Left renal pelvis (tissue), 4 donors: Measurements from ENCODE around the gene SLCO3A1. TPM values are rescaled to one million over a fixed set of nuclear protein-coding genes. Genes with fewer than 3 reads are reported as not detected.

Experiments used
- DNase-seq, 4 donors: peaks; one replicate each; pipeline ENCODE4 v3.0.0-alpha.2; 2013; ENCODE audit warnings: low read depth in 4 of 4, low spot score in 3 of 4
- polyA plus RNA-seq, 4 donors: library from polyadenylated mRNA; unstranded; fragments of 120-200 nt; gene quantifications; one replicate each; pipeline ENCODE4 v1.2.1, GENCODE V29; 2013; ENCODE audit not compliant: insufficient read length in 4 of 4

The SLCO3A1 gene
- polyA plus RNA-seq, 4 donors = 9.3 to 13.3 (median 12.3) TPM

DNA sequence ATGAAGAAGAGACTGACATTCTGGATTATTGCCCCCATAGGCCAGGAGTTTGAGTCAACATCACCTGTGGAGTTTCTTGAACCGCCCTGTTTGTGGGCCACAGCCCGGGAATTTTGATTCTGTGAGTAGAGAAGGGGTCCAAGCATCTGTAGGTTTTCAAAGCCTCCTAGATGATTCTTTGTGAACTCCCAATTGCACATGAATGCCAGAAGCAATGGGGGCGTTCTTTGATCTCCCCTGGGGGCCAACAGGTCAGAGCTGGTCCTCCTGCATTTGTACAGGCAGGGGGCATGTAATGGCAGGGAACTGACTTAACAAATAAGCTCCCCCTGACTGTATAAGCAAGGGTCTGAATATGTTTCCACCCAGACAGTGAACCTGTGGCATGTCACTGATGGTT, 260.3 kb downstream of the SLCO3A1 start:
- no peak for DNase-seq

DNA sequence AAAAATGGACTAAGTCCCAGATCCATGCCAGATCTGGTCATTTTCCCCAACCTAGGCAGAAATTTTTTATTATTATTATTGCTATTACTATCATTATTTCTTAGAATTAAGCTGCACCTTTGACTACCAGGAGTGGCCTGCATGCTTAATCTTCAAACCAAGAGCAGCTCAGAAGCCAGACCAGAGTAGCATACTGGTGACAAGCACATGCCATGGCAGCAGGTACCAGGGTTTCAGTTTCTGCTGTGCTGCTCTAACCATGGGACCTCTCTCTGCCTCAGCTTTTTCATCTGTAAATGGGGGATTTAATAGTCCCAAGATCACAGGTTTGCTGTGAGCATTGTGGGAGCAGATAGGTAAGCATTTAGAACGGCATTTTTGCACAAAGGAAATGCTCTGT, 262.3 kb downstream of the SLCO3A1 start:
- DNase-seq = no peak

DNA sequence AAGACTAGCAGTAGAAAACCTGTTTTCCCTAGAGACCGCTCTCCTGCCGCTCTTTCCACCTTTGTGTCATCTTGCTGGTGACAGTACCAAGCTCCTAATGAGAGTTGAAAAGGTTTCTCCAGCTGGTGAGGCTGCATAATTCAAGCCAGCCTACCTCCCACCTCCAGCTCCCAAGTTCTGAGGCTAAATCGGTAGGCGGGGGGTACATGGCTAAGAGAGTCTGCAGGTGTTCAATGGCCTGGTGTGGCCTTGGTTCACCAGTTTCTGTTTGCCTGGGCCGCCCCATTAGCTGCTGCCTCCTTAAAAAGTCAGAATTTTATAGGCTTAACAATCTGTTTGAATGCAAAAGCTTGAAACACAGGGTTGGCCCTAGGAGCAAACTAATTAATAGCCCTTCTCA, 262.8 kb downstream of the SLCO3A1 start:
- no peak for DNase-seq

DNA sequence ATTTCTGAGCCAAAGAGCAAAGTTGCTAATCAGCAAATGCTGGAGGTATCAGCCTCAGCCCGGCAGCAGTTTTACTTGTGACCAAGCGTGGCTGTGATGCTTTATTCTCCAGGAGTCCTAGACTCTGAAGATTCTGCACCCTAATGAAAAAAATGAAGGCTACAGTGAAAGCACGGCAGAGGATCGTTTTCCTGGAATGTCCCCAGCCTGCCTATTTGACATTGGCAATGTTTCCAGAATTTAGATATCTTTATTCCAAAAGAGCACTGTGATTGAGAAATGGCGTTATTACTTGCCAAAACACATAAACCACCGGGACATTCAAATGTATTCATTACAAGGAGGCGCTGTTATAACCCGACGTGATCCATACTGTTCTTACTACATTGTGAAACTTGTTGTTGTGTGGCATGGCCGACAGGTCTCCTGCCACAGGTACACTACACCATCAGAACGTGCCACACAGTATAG, 263.8 kb downstream of the SLCO3A1 start:
- no peak for DNase-seq

DNA sequence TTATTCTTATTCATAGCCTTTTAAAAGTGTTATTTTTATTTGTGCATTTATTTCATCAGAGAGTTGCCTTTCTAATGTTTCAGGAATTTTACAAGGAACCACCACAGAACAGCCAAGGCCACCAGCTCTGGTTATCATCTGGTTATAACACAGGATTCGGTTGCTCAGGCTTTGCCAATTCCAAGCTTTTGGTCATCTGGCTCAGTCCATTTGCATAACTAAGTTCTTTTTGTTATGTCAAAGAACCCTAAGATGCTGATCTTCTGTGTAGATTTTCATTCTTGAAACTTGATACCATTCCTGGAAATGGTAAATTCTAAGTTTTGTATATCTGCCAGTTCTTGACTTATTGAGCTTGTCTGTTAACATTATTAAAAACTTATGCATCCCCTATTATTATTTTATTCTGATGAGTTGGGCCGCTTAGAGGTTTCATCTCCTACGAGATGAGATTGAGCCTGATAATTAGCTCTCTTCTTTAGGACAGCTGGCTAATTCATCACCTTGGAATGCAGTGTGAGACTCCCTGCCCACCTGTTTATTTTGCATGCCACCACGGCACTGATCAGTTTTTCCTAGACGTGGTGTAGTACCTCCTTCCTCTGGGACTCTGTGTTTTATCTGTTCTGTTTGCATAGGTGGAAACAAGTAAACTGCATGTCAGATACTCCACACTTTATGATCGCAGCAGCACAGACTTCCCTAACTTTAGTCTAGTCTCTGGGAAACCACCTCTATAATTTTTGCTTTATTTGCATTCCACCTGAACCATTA, 264.8 kb downstream of the SLCO3A1 start:
- DNase-seq = no peak

DNA sequence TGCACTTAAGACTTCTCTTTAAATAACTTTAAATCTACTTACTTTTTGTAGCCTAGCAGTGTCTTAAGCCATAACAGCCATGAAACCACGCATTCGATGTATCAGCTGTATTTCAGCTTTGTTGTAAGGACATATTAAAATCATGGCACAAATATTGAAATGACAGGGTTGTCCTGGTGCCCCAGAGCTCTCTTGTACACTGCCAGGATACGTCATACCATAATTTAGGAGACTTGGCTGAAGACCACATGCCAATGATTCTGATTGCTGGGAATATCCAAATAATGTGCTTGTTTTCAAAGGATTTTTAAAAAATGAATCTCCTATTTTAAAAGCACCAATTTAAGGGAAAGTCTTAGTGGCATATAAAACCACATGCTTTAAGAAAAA, 265.4 kb downstream of the SLCO3A1 start:
- no peak for DNase-seq

DNA sequence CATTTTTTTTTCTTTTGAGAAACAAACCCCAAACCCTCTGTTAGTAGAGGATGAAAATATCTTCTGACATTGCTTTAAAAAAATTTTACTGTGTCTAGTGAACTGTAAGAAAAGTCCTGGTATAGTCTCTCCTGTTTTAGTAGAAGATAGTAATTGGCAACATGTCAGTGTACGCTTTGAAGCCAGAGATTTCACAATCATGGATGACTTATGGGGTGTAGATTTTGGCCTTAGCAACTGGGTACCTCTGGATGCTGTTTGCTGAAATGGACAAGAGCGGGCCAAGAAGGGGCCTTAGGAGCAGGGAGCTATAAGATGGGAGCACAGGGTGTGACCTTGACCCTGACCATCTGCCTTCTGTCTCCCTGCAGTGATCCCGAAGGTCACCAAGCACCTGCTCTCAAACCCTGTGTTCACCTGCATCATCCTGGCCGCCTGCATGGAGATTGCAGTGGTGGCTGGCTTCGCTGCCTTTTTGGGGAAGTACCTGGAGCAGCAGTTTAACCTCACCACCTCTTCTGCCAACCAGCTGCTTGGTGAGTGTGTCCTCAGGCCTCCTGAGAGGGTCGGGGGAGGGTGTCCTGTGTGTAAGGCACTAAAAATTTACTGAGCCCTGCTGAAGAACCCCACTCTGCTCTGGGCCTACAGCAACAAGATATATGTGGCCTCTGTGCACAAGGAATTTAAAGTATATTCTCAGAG, 266.7 kb downstream of the SLCO3A1 start:
- no peak for DNase-seq

DNA sequence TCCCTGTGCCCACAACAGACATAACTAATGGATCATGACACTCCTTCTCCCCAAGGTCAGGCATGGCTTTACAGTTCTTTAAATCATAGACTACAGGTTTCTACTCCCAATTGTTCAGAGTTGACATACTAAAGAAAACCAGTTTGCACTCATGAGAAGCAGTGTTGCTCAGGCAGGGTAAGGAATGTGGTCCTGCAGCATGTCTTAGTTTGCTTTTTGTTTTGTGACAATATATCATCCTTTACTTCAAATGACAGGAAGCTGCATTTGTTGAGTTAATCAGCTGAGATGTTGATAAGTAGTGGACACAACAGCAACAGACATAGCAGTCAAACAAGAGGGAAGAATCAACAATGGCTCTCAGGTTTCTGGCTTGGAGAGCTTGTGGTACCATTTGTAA, 267.5 kb downstream of the SLCO3A1 start:
- no peak for DNase-seq

DNA sequence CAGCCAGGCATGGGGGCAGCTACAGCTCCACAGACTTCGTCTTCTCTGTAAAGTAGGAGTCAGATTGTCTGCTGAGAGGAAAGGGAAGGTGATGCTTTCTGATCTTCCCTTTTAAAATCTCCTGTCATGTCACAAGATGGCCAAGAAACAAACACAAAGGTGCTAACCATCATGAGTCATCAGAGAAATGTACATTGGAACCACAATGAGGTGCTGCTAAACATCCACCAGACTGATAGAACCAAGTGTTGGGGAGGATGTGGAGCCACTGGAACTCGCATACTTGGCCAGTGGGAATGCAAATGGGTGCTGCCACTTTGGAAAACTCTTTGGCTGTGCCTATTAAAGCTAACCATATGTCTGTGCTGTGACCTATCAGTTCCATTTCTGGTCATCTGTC, 268.8 kb downstream of the SLCO3A1 start:
- DNase-seq = no peak

DNA sequence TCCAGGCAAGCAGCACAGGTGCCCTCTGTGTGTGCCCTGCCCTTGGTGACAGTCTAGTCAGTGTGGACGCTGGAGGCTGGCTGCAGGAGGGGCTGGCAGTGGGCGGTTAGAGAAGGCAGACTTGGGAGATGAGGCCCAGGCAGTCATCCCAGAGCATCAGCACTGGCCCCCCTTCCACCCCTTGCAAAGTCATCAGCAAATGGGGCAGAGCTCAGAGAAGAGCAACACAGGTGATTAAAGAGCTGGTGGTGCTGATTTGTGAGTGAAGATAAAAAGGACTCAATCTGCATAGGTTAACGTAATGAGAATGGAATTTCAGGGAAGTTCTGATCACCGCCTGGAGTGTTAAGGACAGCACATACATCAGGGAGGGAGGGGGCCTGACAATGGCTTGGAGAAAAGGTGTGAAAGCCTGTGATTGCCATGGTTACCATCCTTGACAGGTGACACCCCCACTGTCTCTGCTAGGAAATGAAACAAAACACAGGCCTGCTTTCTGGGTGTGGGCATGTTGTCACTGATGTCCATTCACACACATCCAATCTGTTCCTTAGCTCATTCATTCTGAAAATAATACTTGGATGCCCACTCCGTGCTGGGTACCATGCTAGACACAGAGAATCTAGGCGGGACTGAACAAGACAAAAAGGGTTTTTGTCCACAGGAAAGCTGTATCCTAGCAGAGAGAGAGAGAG, 270.6 kb downstream of the SLCO3A1 start:
- DNase-seq = no peak

DNA sequence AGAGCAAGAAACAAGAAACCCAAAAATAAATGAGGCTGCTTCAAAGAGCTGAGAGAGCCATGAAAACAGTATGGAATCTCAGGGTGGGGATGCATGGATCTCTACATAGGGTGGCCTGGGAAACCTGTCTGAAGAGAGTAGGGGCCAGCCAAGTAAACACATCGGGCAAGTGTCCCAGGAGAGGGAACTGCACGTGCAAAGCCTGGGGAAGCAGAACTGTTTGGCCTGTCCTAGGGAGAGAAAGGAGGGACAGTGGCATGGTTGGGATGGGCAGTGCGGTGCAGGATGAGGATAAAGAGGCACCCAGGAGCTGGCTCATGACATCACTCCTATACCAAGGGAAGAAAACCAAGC, 271.1 kb downstream of the SLCO3A1 start:
- DNase-seq = no peak

DNA sequence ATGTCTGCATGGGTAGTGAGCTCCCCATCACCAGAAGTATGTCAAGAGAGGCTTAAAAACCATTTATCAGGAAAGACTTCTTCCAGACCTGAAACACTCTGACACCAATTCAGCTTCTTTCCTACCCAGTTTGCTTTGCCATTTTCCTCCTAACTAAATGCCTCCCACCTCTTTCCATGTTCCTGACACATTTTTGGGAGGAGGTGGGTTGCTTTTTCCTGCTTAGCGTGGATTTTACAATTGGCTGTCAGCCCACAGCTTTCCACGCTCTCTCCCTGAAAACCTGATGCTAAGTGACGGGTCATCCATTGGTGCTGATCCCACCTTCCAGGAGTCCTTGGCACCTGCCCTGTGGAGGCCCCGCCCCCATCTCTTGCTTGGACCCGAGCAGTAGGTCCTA, 275.3 kb downstream of the SLCO3A1 start:
- no peak for DNase-seq

DNA sequence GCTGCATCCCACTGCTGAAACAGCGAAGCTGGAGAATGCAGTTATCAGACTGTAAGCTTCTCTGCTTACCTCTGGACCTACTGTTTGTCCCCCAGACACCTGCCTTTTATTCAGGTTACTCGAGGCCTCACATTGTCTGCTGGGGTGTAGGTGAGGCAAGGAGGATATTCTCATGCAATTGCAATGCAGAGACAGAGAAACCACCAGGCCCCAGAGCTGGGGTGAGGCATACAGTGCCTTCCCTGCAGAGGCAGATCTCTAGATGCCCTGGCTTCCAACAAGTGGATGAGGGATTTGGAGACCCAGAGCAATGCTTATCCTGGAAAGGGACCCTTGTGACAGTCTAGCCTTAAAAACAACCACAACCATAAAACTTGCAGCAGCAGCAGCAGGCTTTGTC, 276.7 kb downstream of the SLCO3A1 start:
- DNase-seq = no peak

DNA sequence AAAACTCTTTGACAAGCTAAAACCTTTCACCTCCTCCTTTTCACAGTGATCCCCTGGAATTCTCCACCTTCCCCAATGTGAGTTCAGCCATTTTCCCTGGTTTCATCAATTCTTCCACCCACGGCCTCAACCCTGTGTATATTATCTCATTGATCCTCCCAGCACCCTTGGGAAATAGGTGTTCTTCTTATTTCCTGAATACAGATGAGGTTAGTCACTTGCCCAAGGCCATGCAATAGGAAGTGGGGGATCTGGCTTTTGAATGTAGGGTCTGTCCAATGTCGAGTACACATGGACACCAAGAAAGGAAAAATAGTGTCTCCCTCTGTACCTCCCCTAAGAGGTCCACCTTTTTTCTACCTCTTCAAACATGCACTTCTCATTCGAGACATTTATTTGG, 277.4 kb downstream of the SLCO3A1 start:
- DNase-seq = no peak

DNA sequence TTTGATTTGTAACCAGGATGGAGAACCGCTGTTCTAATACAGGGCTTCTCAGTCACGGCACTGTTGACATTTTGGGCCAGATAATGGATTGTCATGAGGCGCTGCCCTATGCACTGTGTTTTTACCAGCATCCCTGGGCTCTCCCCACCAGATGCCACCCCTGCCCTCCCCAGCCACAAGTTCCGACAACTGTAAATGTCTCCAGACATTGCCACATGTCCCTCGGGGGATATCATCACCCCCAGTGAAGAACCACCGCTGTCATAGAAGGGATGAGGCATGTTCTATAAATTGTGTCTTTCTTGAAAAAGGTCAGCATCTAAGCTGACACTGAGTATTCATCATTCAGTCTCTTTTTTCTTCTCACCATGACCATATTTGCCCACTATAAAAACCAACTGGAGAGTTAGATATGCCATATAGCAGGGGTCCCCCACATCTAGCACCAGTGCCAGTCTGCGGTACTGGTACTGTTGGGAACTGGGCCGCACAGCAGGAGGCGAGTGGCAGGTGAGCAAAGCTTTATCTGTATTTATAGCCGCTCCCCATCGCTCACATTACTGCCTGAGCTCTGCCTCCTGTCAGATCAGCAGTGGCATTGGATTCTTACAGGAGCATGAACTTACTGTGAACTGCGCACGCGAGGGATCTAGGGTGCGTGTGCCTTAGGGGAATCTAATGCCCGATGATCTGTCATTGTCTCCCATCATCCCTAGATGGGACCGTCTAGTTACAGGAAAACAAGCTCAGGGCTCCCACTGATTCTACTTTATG, 279.7 kb downstream of the SLCO3A1 start:
- DNase-seq = no peak

DNA sequence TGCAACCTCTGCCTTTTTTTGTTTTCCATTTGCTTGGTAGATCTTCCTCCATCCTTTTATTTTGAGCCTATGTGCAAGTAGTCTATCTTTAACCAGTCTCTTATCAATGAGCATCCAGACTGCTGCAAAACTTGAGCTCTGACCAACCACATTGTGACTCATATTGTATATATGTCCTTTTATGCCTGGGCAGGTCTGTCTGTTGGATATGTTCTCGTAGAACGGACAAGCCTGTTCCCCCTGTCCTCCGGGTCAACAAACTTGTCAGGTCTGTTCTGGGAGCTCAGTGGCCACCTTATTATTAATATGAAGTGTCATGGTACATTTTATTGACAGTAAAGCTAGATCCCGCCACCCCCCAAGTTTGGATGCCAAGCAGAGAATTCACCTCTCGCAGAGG, 287.3 kb downstream of the SLCO3A1 start:
- no peak for DNase-seq

DNA sequence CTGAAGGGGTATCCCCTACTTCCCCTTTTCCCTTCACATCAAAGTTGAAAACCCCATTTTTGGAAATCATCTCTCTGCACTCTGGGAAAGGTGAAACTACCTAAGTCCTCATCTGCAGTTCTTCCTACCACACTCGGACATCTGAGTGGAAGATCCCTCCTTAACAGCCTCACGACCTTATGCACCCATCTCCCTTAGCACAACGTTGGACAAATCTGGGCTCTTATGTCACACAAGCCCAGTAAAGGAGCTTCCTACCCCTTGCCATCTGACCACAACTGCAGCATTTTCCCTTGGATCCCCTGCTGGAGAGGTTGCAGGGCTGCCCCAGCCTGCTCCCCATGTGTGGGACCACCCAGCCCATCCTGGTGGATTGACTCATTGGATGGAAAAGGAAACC, 288.1 kb downstream of the SLCO3A1 start:
- DNase-seq = no peak

DNA sequence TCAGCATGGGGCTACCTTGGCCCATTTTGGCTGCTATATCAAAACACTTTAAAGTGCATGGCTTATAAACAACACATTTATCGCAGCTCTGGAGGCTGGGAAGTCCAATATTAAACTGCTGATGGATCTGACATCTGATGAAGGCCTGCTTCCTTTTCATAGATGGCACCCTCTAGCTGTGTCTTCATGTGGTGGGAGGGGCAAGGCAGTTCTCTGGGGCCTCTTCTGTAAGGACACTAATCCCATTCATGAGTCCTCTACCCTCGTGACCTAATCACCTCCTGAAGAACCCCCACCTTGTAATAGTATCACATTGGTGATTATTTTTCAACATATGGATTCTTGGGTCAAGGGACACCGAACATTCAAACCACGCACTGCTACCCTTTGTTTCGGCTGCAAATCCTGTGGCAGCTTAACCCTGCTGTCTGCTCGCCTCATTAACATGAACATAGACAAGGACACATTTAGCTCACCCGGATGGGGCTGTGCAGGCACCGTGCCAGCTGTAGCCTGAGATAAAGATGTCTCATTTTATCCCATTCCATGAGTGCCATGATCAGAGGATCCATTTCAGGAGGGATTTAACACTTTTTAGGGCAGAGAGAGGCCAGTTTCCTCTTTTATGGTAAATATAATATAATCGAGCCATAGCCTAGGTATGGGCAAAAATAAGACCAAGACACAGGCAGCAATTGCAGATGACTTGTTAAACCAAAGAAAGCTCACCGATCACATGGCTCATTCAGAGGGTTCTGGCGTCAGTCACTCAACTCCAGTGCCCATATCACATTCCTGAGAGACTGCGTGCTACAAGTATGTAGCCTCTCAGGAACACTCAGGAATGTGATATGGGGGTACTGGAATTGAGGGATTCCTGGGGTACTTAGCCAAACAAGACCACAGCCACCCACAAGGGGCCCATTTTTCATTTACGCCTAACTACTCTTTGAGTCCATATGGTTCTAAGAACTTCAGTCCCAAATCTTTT, 289.0 kb downstream of the SLCO3A1 start:
- DNase-seq = no peak

DNA sequence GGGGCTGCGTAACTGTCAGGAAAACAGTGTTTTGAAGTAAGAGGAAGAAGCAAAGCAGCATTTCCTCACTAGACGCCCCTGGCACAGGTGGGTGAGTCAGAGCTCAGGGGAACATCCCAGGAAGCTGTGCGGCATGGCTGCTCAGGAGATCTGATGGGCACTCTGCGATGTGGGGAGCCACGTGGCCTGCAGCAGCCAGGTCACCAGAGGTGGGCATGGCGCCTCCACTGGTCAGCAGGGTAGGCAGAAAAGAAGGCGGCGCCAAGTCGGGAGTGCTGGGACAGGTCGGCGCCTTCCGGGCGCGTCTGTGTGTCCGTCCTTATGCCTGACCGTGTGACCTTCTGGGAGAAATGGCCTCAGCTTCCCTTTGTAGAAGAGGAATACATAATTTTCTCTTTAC, 290.3 kb downstream of the SLCO3A1 start:
- no peak for DNase-seq
